Measurements from ENCODE around the gene CHST1.

CHST1 gene

DNA sequence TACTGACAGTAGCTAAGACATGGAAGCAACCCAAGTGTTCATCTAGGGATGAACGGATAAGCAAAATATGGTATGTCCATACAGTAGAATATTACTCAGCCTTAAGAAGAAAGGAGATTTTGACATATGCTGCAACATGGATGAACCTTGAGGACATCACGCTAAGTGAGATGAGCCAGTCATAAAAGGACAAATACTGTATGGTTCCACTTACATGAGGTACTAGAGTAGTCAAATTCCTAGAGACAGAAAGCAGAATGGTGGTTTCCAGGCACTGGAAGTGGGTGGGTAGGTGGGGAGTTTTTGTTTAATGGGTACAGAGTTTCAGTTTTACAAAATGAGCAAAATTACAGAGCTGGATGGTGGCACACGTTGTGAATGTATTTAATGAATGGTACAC lies 18.1 kb downstream of the CHST1 start:
- no peak for DNase-seq

DNA sequence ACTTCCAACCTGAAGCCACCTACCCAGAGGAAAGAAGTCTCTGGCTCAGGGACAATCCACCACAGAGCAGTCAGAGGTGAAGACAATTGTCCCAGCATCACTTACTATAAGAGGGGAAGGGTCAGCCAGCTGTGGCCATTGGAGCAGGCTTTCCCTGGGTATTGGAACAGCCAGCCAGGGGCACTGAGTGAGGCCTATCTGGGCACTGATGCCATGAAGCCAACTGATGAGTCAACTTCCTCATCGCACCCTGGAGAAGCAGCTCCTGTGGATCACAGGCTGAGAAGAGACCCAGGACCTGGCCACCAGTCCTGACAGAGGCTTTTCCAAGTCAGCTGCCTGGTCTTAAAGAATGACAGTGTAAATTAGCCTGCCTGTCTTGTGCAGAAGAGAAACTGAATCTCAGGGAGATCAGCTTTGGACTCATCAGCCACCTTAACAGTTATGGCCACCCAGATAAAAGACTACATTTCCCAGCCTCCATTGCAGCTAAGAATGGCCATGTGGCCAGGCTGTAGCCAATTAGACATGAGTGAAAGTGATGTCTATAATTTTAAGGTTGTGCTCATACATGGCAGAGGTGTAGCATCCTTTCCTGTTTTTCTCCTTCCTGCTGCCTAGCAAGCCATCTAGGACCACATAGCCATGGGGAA lies 19.0 kb downstream of the CHST1 start:
- DNase-seq = no peak

DNA sequence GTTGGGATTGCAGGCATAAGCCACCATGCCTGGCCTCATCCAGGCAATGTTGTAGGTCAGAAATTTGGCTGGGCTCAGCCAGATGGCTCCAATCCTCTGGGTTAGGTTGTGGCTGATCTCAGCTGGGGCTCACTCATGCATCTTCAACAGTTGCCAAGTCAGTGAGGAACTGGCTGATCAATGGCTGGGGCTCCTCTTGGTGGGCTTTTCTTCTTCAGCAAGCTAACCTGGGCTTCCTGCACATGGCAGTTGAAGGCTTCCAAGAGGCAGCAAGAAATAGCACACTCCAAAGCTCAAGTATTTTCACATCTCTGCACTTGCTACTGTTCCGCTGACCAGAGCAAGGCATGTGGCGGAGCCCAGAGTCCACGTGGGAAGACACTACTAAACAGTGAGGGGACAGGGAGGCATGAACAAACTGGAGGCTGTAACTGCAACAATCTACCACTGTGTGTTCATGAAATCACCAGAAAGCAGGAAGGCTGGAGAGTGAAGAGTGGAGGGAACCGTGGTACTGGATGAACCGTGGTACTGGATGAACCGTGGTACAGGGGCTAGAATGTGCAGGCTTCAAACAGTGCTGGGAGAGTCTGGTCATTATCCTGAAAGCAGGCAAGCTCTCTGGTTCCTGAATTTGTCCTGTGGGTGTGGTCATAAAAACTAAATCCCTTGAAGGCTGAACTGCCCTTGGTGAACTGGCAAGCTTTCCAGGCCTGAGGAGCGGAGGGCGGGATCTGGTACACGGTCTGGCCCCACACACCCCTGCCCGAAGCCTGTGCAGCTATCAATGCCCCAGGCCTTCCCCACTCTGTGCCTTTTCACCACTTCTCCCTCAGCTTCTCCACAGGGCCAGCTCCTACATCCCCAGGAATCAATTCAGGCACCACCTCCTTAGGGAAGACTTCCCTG lies 20.2 kb downstream of the CHST1 start:
- no peak for DNase-seq

DNA sequence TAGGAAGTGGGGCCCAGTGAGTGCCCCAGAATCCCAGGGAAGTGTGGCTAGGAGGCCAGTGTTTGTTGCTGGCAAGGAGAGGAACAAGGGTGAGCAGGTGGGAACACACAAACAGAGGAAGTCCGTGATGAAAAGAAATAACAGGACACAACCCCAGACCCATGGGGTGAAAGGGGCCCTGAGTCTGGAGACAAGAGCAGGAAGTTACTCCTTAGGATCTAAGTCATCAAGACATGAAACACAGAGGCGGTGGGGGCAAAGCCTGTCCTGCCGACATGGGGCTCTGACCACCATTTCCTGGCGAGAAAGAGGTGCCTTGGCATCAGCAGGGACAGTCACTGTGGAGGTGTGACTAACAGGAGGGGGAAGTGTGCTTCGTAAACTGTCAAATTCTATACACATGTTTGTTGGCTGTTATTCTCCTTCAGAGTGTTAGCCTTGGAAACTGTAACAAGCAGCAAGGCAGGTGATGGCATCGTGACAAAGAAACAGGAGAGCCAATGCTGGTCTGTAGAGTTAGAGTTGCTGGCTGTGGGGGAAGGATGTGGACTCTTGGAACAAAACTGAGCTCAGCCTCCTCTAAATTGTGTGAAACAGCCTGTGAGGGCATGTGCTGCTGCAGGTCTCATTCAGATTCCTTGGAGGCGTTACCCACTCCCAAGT lies 21.7 kb downstream of the CHST1 start:
- DNase-seq = no peak

DNA sequence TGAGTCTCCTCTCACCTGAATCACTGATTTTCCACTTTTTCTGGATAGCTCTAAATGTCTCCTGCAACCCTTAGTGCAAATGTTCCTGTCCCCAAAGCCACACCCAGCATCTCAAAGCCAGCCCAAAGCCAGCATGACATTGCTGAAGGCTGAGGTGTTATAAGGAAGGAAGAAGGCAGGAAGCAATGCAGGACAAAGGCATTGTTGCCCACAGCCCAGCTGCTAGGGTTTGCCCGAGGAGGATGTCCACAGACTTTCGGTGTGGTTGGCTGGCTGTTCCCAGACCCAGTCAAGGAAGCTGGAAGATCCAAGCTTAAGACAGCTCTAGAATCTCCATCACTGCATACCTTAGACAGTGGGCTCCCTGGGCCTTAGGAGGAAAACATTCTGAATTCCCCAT lies 23.5 kb downstream of the CHST1 start:
- no peak for DNase-seq

DNA sequence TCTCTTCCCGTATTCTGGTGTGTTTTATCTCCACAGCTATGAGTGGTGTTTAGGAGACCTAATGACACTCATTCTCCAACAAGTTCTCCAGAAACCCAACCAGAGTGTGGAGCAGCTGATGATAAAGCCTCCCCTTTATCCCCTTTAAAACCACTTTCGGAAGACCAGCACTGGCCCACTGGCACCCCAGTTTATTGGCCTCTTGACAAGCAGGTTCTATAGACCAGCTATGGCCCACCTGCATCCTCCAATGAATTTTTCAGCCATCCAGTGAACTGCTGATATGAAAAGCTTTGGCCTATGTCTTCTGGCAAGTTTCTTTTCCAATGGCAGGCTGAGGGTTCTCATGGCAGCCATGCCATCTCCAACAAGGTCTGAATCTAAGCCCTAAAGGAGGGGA lies 27.4 kb downstream of the CHST1 start:
- no peak for DNase-seq

DNA sequence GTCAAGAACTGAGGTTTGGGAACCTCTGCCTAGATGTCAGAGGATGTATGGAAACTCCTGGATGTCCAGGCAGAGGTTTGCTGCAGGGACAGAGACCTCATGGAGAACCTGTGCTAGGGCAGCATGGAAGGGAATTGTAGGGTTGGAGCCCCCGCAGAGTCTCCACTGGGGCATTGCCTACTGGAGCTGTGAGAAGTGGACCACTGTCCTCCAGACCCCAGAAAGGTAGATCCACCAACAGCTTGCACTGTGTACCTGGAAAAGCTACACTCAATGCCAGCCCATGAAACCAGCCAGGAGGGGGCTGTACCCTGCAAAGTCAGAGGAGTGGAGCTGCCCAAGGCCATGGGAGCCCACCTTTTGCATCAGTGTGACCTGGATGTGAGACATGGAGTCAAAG lies 29.5 kb downstream of the CHST1 start:
- DNase-seq = no peak

DNA sequence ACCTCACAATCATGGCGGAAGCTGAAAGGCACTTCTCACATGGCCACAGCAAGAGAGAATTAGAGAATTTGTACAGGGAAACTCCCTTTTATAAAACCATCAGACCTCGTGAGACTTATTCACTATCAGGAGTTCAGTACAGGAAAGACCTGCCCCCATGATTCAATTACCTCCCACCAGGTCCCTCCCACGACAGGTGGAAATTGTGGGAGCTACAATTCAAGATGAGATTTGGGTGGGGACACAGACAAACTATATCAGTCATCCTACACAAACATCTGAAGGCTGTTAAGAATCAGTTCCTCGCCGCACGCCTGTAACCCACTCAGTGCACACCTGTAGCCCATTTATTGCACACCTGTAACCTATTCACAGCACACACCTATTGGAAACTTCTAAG lies 39.8 kb downstream of the CHST1 start:
- no peak for DNase-seq

DNA sequence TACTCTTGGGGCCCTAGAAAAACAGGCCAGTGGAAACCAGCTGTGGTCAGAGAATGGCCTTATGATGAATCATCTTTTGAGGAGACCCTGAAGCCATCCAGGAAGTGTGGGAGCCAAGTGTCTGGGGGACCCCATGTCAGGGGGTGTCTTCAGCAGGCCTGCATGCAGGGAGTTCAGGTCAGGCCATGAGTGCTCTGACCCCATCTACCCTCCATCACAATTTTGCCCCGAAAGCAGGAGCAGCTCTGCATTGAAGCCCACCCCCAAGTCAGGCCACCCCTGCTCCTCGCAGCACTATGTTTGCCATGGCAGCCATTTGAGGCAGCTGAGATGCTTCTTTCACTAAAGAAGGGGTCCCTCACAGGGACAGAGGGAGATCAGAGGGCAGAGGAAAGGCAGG lies 41.3 kb downstream of the CHST1 start:
- no peak for DNase-seq

DNA sequence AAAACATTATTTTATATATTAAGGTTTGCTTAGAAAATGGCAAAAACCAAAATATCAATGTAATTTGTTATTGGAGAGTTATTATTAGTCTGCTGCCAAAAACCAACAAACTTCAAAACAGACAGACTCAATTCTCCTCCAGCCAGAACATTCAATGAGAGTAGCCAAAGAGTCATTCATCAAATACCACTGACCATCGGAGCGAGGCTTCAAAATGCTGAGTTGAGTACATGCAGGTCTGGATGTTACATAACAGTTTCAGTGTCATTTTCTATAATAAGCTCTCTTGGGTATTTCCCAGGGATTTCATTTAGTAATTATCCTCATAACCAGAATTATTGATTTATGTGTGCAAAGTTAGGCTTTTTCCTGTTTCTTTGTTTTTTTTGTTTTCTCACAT lies 42.6 kb downstream of the CHST1 start:
- no peak for DNase-seq

DNA sequence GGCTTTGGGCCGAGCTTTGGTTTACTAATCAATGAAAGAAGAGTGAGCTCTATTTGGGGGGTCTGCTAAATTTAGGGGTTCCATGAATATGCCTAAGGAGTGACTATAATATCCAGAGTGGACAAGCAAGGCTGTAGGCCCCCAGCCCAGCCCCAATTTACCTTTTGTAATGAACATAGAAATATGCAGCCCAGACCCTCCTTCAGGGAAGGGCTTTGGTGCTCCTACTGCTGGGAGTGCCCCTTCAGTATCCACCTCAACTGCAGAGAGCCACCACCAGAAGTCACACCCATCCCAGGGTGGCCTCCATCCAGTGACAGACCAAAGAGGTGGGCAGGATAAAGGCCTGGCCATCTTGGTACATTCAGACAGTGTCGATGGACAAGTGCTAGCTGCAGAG lies 43.1 kb downstream of the CHST1 start:
- DNase-seq = no peak

DNA sequence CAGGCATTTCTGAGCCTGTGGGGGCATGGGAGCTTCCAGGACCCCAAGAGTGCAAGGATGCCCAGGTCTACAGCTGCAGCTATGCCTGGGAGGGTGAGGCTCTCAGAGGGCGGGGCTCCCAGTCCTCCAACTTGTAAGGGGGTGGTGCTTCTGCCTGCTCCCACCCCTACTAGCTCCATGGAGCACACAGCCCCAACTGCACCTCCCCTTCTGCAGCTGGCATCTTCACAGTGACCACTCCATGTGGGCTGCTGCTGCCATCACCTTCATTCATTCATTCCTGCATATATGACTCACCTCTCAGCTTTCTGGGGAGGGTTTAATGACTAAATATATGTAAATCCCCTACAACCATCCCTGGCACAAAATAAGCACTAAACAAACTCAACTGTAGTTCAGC lies 43.8 kb downstream of the CHST1 start:
- DNase-seq = no peak

DNA sequence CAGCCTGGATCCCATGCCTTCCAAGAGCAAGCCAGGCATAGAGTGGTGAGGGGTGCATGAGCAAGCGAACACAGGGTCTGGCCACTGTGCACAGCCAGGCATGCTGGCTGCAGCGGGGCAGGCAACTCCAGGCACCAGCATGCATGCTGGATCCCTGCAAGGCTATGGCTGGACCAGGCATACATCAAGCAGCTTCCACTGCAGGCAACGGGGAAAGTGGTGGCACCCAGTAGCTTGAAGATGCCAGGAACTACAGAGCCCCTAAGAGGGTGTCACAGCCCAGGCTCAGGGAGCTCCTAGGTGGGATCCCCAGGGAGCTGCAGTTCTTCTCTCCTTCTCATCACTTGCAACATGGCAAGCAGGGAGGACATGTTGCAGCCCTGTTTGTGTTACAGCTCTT lies 45.2 kb downstream of the CHST1 start:
- DNase-seq = no peak

DNA sequence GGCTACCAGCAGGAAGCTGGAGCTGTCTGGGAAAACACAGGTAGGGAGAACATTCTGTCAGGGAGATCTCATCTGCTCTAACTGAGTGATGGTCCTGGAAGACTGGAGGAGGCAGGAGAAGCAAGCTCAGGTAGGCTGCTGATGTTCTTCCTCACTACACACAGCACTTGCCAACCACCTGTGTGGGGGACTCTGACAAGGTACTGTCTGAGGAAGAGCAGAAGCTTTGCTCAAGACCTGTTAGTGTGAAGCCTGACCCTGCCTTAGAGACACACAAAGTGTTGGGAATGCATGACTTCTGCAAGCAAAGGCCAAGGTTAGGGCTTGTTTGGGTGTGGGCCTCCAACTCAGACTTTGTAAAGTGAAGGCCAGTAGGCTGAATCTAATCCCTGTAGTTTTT lies 46.5 kb downstream of the CHST1 start:
- no peak for DNase-seq

DNA sequence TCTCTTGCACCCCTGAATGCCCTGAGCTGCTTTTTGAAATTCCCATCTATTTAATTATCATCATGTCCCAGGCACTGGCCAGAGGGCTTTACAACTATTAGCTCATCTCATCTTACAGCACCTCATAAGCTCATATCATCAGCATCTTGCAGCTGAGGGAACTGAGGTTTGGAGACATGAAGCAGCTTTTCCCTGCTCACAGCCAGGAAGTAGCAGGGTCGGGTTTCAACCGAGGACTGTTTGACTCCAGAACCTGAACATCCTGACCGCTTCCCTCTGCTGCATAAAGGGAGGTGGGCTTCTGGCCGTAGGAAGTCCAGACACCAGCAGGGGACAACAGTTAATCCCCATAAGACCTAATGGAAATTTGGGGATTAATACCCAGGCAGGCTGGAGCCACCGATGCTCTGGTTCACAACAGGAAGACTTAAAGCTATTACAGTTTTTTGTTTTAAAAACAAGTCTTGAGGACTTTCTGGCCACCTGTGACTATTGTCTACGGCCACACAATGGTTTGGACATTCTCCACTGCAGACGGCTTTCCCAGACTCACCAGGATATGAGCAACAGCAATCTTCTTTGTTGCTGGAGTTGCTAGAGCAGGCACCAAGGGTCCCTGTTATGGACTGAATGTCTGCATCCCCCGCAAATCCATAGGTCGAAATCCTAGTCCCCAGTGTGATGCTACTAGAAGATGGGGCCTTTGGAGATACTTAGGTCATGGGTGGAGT lies 47.4 kb downstream of the CHST1 start:
- no peak for DNase-seq

DNA sequence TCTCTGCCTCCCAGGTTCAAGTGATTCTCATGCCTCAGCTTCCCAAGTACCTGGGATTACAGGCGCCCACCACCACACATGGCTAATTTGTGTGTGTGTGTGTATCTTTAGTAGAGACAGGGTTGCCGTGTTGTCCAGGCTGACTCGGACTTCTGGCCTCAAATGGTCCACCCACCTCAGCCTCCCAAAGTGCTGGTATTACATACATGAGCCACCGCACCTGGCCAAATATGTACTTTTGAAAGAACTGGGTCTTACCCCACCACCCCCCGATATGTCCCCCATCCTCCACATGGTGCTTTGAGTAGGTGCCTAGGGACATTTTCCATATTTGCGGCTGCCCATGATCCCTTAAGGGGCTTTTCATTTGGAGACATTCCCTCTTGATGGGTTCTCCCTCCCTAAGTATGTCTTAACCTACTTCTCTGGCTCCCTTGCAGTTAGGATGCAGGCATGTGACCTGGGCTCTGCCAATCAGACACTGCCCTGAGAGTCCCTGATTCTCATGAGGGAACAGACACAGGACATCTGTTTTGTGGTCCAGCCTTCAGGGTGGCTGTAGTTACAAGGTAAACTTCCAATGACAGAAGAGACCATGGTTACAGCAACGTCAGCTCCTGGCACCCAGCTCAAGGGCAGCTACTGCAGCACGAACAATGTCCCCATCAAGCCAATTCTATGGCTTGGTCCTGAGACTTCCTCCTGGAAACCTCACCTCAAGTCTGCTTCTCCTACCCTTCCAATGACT lies 48.4 kb downstream of the CHST1 start:
- DNase-seq = no peak

DNA sequence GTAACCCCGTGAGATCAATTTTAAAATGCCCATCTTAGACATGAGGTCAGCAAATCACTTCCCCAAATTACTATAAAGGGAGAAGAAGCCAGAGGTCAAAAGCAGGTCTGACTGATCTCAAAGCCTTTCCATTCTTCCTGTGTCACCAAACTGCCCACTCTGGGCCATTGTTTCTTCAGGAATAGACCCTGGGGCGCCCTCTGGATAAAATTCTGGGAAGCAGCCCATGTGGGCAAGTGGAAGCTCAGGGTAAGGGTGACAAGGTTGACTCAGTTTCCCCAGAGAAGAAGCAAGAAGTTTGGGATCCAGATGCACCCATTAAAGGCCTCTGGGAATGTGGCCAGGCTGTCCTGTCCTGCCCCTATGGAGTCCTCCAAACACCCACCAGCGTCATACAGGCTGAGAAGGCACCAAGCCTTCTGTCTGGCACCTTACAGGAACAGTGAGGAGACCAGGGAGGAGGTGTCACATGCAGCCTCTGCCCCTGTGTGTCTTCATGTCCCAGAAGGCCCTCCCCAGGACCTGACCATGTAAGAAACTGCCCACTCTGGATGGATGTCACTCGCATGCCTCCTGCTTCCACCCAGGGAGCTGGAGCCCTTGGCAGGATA lies 50.1 kb downstream of the CHST1 start:
- DNase-seq = no peak

DNA sequence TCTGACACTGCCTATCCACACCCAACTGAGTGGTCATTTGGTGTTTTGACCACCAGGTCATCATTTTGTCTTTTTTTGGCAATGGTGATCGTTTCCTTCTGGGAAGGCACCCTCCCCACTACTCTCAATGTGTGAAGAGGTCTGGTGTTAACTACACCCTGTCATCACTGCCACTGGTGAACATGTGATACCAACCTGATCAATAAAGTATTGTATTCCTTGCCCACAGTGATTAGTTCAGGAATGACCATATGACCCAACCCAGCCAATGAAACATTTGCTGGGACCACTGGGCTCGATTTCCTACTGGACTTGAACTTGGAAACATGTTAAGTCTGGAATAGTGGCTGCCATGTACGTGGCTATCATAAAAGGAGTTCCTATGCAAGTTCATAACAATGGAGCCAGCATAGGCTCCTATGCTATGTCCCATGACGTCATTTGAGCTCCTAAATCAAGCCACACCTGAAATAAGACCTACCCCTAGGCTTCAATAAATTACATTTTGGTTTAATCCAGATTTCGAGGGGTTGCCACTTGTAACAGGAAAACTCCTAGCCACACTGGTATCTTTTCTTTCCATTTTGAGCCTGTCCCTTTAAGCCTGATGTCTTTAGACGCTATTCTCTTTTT lies 51.1 kb downstream of the CHST1 start:
- no peak for DNase-seq

DNA sequence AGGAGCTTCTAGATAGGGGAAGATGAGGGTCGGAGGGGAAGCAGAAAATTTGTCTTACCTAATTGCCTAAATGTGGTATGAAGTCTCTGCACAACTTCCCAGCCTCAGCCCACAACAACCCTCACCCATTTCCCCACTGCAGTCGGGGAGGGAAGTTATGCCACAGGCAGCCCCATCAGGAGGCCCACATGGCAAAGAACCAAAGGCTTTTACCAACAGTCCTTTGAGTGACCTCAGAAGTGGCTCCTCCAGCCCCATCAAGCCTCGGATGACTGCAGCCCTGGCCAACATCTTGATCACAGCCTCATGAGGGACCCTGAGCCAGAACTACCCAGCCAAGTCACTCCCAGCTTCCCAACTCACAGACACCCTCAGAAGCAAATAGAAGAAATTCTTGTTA lies 54.8 kb downstream of the CHST1 start:
- DNase-seq = no peak

DNA sequence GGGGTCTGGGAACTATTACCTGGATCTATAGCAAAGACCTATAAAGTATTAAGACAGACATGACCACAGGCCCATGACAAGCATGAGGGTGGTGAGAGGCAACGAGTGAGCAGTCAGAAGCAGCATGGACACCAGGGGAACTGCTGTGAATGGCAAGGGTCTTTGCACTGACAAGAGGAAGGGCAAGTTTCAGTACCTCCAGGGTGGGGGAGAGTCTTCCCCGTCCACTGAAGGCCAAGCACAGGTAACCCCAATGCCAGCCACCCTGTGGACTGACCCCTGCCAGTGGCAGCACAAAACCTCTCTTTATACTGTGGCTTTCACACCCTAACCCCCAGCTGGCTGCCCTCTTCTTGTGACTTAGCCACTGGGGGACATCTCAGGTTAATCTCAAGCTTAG lies 55.5 kb downstream of the CHST1 start:
- no peak for DNase-seq

All from hypothalamus (tissue), 51 donors.